RPMI7951 (cell line): ENCODE data around the gene CATSPERZ. TPM values are rescaled to one million over a fixed set of nuclear protein-coding genes. Genes with fewer than 3 reads are reported as not detected.
A peak's percentile ranks its signal among the peaks of the same experiment; 100 is the strongest.

ENCODE experiments used
- DNase-seq: peaks from one replicate; pipeline ENCODE4 v3.0.0-alpha.2; 2012; ENCODE audit warnings: low read depth
- total RNA-seq: library from RNA; depleted of rRNA; stranded (reverse); fragments of >200 nt; shearing (Covaris generic); gene quantifications from 2 replicates; pipeline ENCODE4 v1.2.3, GENCODE V29; 2014

The CATSPERZ gene
- total RNA-seq, 1 experiment from 2014 or later, result 1.7 TPM

- DNase-seq, result no peak
These were observed 14.0 kb upstream of the CATSPERZ start for GRCh38 chr11:64285885-64286800.

GRCh38 chr11:64286801-64287159, 13.4 kb upstream of the CATSPERZ start:
- no peak for DNase-seq

GRCh38 chr11:64287676-64288352, 12.3 kb upstream of the CATSPERZ start:
- DNase-seq, result no peak

- DNase-seq, result no peak
These were observed 11.8 kb upstream of the CATSPERZ start for GRCh38 chr11:64288353-64288750.

GRCh38 chr11:64289002-64289564, 11.1 kb upstream of the CATSPERZ start:
- no peak for DNase-seq

- no peak for DNase-seq
These were observed 9.6 kb upstream of the CATSPERZ start for GRCh38 chr11:64290352-64291261.

GRCh38 chr11:64291262-64291751, 8.9 kb upstream of the CATSPERZ start, which contains the start of gene KCNK4:
Gene KCNK4, plus strand, starts transcription at chr11:64291302. Its CDS starts 1,717 bp downstream, at chr11:64293019.
- DNase-seq, result no peak

GRCh38 chr11:64291752-64292459, 8.3 kb upstream of the CATSPERZ start:
- DNase-seq, result no peak

GRCh38 chr11:64292460-64293254, 7.5 kb upstream of the CATSPERZ start:
- DNase-seq, result no peak

GRCh38 chr11:64294774-64295173, 5.4 kb upstream of the CATSPERZ start:
- DNase-seq, result no peak

- DNase-seq, result no peak
These were observed 4.4 kb upstream of the CATSPERZ start for GRCh38 chr11:64295760-64296159.

GRCh38 chr11:64296236-64296635, 3.9 kb upstream of the CATSPERZ start:
- peak; percentile 37 for DNase-seq

GRCh38 chr11:64296830-64297698, 3.1 kb upstream of the CATSPERZ start:
- DNase-seq, result no peak

- DNase-seq, result no peak
These were observed 2.3 kb upstream of the CATSPERZ start for GRCh38 chr11:64297699-64298358.

- DNase-seq, result peak; percentile 33
These were observed 952 bp upstream of the CATSPERZ start for GRCh38 chr11:64298966-64299846.

- DNase-seq, result no peak
These were observed 3.2 kb downstream of the CATSPERZ start for GRCh38 chr11:64303109-64304031.
